Spinal cord (tissue), 10 donors: Measurements from ENCODE around the gene ZNF511. TPM values are rescaled to one million over a fixed set of nuclear protein-coding genes. Genes with fewer than 3 reads are reported as not detected.

Experiments used
- DNase-seq, 6 donors: peaks; one replicate each; pipeline versions ENCODE4 v3.0.0 to v3.0.0-alpha.2; 2013 to 2015; ENCODE audit warnings: low spot score in 6 of 6, low read depth in 4 of 6
- H3K27ac ChIP-seq: one replicate; pipeline ENCODE4 v1.5.1; 2013; ENCODE audit warnings: low read depth, low read length, control low read depth
- H3K27me3 ChIP-seq: one replicate; pipeline ENCODE4 v1.6.1; 2013; ENCODE audit warnings: low read length; ENCODE audit not compliant: control insufficient read depth, insufficient read depth
- H3K36me3 ChIP-seq: one replicate; pipeline ENCODE4 v1.6.1; 2013; ENCODE audit warnings: low read length; ENCODE audit not compliant: control insufficient read depth, insufficient read depth
- H3K4me1 ChIP-seq: one replicate; pipeline ENCODE4 v1.6.1; 2013; ENCODE audit warnings: low read length; ENCODE audit not compliant: control insufficient read depth, insufficient read depth
- H3K4me3 ChIP-seq: one replicate; pipeline ENCODE4 v1.5.1; 2013; ENCODE audit warnings: low read depth, low read length, control low read depth
- H3K9me3 ChIP-seq: one replicate; pipeline ENCODE4 v1.6.1; 2013; ENCODE audit warnings: low read length; ENCODE audit not compliant: control insufficient read depth, insufficient read depth
- WGBS: methylation state at CpG from one replicate; pipeline ENCODE4 v1.1.5; 2013; ENCODE audit warnings: missing lambda C conversion rate; ENCODE audit not compliant: insufficient coverage; 5-methylcytosine and 5-hydroxymethylcytosine counted together
- polyA plus RNA-seq, 2 donors: library from polyadenylated mRNA; unstranded; fragments of 120-200 nt; gene quantifications; one replicate each; pipeline ENCODE4 v1.2.1, GENCODE V29; 2013; ENCODE audit not compliant: insufficient read length in 2 of 2
- total RNA-seq, 2 donors: library from RNA; depleted of rRNA in 1 of 2; stranded (reverse); fragments of 120-200 nt in 1 of 2; fragments of >200 nt in 1 of 2; gene quantifications; one replicate each; pipeline versions ENCODE4 v1.2.3 to v1.2.4, GENCODE V29; 2013 to 2014
- donor health status: healthy.

Gene ZNF511
- total and polyA plus RNA-seq, 4 donors = 9.4 to 25.8 (median 22.1) TPM

DNA sequence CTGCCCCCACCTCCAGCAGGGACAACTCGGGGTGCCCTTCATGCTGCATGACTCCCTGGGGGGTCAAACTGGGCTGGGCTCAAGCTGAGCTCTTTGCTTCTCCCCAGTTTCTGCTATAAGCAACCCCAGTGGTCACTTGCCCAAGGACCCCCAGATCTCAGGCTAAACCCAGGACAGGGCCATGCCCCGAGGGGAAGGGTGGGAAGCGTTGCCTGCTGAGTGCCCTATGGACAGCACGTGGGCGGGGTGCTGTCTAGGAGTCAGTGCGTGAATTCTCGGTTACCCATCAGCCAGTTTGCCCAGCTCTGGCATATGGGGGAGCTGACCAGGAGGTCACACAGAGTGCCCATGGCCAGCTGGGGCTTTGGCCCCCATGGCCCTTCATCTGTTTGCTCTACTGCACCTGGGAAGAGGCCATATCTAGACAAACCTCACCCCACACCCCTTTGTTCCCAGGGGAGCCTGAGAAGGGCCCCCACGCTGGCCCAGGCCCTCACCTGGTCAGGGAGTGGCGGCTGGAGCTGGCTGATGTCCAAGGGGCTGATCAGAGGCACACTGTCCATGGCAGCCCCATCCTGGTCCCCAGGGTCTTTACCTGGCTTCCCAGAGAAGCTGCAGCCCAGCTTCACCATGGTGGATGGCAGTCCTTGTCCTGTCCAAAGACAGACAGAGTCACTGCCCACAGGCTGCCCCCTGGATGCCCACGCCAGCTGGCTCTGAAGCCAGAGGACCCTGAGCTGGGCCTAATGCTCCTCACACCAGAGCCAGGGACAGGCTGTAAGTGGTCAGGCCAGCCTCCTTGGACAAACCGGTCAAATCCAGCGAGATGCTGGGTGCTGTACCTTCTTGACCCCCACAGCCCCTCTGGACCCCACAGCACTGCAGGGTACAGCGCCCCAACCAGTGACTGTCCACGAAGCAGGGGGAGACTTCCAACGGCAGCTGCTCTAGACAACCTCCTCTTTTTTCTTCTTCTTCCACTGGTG, 19.9 kb downstream of the ZNF511 start:
- Histone ChIP-seq H3K27ac (no peak overlapping the region), H3K4me3 (no peak overlapping the region), H3K4me1 (peaks cover 57% of the 10 kb centered on the region), H3K9me3 (no peaks in the 10 kb centered on the region), H3K36me3 (peaks cover 13% of the 10 kb centered on the region), H3K27me3 (peaks cover 45% of the 10 kb centered on the region)
- DNase-seq = no peak
- 76% methylated on average over 14 of the region's 15 CpGs for WGBS

DNA sequence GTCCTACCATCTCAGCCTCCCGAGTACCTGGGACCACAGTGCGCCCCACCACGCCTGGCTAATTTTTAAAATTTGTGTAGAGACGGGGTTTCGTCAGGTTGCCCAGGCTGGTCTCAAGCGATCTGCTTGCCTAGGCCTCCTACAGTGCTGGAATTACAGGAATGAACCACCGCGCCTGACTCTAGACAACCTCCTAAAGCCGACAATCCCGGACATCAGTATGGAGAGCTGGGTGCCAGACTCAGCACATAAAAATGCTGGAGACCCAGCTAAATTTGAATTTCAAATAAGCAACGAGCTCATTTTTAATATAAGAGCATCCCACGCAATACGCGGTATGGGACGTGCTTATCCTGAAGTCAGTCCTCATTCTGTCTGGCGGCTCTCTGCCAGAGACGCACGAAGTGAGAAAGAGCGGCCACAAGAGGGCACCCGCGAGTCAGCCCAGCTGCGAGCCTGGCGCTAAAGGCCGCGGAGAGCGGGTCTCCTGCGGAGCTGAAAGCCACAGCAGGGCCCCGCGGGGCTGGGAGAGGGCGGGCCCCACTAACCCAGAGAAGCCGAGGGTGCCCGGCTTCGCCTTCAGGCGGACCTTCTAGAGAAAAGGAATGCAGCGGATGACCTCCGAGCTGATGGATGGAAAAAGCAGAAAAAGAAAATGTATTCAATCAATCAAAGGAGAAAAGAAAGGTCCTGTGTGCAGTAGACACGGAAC, 20.9 kb downstream of the ZNF511 start:
- peaks cover 48% of the 10 kb centered on the region for H3K27me3 ChIP-seq
- DNase-seq = peak in 5 of 6 donors; percentile 68 to 96 (median 82)
- no peaks in the 10 kb centered on the region for H3K9me3 ChIP-seq
- peaks cover 16% of the 10 kb centered on the region for H3K36me3 ChIP-seq
- H3K4me3 ChIP-seq = peak overlapping the region; percentile 9
- no peak overlapping the region for H3K27ac ChIP-seq
- 5% methylated on average over 37 of the region's 37 CpGs for WGBS
- peaks cover 56% of the 10 kb centered on the region for H3K4me1 ChIP-seq

DNA sequence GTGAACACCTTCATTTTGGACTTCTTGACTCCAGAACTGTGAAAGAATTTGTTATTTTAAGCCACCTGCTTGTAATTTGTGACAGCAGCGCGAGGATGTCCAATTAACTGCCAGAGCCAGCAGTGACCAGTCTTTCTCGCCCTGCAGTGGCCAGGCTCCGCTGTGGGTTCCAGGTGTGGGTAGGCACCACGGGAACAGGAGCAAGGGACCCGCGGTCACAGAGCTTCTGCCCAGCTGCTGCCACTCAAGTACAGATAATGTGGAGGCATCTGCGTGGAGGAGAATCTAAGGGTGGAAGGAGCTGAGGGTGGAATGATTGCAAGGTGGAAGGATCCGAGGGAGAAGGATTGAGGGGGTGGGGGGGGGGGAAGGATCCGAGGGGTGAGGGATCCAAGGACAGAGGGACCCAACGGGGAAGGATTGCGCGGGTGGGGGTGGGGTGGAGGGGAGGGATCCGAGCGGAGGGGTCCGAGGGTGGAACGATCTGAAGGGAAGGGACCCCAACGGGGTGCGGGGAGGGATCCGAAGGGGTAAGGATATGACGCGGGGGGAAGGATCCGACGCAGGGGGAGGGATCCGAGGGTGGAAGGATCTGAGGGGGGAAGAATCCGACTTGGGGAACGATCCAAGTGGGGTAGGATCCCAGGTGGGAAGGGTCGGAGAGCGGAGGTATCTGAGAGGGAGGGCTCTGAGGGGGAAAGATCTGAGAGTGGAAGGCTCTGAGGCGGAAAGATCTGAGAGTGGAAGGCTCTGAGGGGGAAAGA, 24.4 kb downstream of the ZNF511 start:
- Histone ChIP-seq H3K4me3 (no peak overlapping the region), H3K36me3 (peaks cover 14% of the 10 kb centered on the region), H3K4me1 (peaks cover 44% of the 10 kb centered on the region), H3K9me3 (no peaks in the 10 kb centered on the region), H3K27ac (no peak overlapping the region), H3K27me3 (peaks cover 48% of the 10 kb centered on the region)
- WGBS = 72% methylated on average over 28 of the region's 30 CpGs
- no peak for DNase-seq

DNA sequence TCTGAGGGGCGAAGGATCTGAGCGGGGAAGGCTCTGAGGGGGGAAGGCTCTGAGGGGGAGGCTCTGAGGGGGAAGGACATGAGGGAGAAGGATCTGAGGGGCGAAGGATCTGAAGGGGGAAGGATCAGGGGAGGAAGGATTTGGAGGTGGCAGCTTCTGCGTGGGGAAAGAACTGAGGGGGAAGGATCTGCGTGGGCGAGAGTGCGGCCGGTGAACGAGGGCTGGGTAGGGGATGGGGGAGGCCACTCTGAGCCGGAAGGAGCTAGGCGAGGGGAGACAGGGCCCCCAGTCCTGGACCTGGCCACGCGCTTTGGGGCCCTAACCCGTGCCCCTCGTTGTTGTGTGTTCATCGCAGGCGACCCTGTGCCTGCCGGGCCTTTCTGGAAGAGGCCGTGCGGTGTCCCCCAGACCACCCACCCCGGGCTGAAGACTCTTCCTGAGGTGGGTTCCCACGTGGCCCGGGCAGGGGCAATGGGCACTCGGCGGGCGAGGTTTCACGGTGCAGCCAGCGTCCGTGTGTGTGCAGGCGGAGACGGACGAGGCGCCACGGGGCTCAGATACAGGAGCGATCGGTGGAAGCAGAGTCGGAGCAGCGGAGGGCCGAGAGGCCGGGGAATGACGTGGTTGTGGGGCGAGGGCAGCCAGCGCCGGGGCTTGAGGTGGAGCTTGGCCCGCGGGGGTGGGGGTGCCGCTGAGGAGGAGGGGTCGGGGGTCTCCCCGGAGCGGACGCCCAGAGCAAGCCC, 26.0 kb downstream of the ZNF511 start:
- H3K4me1 ChIP-seq = peaks cover 29% of the 10 kb centered on the region
- WGBS = 21% methylated on average over 47 of the region's 51 CpGs
- H3K27me3 ChIP-seq = peaks cover 40% of the 10 kb centered on the region
- DNase-seq = no peak
- H3K9me3 ChIP-seq = no peaks in the 10 kb centered on the region
- peaks cover 10% of the 10 kb centered on the region for H3K36me3 ChIP-seq
- no peak overlapping the region for H3K27ac ChIP-seq
- H3K4me3 ChIP-seq = peak overlapping the region; percentile 39

DNA sequence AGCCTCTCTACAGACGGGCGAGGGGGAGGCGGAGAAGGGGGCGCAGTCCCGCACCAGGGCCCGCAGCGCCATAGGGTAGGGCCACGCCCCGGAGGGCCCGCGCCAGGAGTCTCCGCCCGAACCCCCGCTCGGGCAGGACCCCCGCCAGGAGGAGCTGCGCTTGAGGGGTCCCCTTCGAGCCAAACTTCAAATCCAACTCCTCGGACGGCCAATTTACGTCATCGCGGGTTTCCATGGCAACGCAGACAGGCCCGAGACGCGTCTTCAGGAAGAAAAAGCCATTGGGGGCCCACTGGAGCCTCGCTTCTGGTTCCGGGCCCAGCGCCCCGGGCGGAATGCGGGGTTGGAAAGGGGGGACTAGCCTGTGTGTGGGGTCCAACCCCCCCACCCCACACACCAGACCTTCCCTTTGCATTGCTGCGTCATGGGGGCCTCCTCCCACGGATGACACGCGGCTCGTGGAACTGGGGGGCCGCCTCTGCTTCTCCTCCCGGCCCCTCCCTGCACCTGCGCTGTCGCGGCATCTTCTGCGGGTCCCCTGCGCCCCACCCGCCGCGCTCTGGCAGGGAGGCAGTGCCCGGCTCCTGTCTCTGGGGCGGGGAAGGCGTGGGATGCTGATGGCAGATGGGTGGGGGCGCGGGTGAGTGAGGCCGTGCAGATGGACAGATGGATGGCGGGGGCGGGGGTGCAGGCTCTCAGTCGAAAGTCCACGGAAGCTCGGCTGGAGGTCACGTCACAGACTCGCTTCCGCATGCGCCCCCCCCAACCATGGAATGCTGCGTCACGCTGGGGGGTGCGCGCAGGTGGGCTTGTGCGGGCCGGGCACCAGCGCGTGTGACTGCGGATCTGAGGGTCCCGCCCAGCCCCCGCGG, 26.8 kb downstream of the ZNF511 start:
- 2% methylated on average over 66 of the region's 75 CpGs for WGBS

DNA sequence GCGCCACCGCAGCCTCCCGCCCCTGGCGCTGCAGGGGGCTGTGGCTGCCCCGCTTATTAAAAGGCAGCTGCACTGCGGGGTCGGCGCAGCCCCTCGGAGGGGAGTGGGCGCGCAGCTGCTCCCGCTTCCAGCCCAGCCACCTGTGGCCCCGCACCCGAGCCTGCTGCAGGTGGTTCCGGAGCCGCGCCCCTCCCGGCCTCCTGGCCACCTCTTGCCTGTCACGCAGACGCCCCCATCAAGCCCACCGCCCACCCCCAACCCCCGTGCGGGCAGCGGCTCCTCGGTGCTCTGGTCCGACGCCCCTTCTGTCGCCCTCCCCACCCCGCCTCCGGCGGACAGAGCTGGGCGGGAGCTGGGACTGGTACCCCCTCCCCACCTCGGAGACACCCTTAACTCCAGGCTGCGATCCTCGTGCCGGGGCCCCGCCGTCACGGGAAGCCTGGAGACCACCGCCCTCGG, 27.4 kb downstream of the ZNF511 start:
- no peak for DNase-seq
- WGBS = 2% methylated on average over 34 of the region's 41 CpGs
- Histone ChIP-seq H3K27me3 (peaks cover 36% of the 10 kb centered on the region), H3K4me1 (peaks cover 24% of the 10 kb centered on the region), H3K9me3 (no peaks in the 10 kb centered on the region), H3K36me3 (peaks cover 12% of the 10 kb centered on the region), H3K27ac (no peak overlapping the region), H3K4me3 (peak overlapping the region; percentile 39)

More for the DNA sequence above, 26.8 kb downstream of the ZNF511 start:
- no peak overlapping the region for H3K27ac ChIP-seq
- H3K9me3 ChIP-seq = no peaks in the 10 kb centered on the region
- peaks cover 12% of the 10 kb centered on the region for H3K36me3 ChIP-seq
- H3K27me3 ChIP-seq = peaks cover 40% of the 10 kb centered on the region
- peak overlapping the region; percentile 39 for H3K4me3 ChIP-seq
- DNase-seq = peak in 2 of 6 donors; percentile 93 to 94
- peaks cover 24% of the 10 kb centered on the region for H3K4me1 ChIP-seq

DNA sequence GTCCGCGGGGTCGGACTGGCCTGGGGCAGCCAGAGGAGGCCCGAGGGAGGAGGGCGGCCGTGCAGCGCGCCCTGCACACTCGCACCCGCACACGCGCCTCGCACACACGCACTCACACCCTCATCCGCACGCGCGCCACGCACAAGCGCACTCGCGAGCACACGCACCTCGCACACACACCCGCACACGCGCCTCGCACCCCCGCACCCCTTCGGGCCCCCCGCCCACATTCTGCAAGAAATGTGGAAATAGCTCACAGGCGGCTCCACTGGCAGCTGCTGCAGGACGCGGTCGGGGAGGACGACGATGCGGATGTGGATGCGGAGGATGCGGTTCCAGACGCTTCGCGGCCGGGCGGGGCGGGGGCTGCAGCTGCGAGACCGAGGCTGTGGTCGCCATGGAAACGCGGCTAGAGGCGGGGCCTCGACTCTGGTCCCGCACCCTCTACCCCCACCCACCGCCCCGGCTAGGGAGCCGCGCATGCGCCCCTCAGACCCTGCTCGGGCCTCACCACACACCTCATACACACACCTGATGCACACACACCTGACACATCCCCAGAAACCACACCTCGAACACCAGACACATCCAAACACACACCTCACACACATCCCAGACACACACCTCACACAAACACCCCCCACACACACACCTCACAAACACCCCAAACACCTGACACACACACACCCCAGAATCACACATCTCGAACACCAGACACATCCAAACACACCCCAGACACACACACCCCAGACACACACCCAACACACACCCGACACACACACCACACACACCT, 28.1 kb downstream of the ZNF511 start, which contains the start of gene CALY:
Gene CALY, minus strand, starts transcription at position 320 of the 793 bp plus-strand sequence. CDS start 7,907 bp downstream, outside the sequence.
- no peak within 1 kb of the TSS for H3K27ac ChIP-seq
- WGBS = 10% methylated on average over 59 of the region's 63 CpGs
- peak in 2 of 6 donors; percentile 89 to 98 for DNase-seq

DNA sequence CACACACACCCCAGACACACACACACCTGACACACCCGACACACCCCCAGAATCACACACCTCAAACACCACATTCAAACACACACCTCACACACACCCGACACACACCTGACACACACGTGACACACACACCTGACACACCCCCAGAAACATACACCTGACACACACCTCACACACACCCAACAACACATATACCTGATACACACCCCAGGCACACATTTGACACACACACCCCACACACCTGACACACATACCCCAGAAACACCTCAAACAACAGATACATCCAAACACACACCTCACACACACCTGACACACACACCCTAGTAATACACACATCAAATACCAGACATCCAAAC, 28.6 kb downstream of the ZNF511 start:
- no peaks in the 10 kb centered on the region for H3K9me3 ChIP-seq
- no peak overlapping the region for H3K27ac ChIP-seq
- no peak for DNase-seq
- peaks cover 37% of the 10 kb centered on the region for H3K27me3 ChIP-seq
- WGBS = 83% methylated on average over 3 of the region's 3 CpGs
- peaks cover 24% of the 10 kb centered on the region for H3K4me1 ChIP-seq
- peaks cover 12% of the 10 kb centered on the region for H3K36me3 ChIP-seq
- H3K4me3 ChIP-seq = no peak overlapping the region

More for the DNA sequence above, 28.1 kb downstream of the ZNF511 start, which contains the start of gene CALY:
- Histone ChIP-seq H3K9me3 (no peaks in the 10 kb centered on the region), H3K36me3 (peaks cover 12% of the 10 kb centered on the region), H3K4me3 (peak within 1 kb of the TSS; percentile 39), H3K27me3 (peaks cover 36% of the 10 kb centered on the region), H3K4me1 (peaks cover 24% of the 10 kb centered on the region)
